Motor neuron (in vitro differentiated cells): ENCODE results near the gene NTSR1. TPM values are rescaled to one million over a fixed set of nuclear protein-coding genes. Genes with fewer than 3 reads are reported as not detected.
"Not testable (repeated sequence)": the region's sequence is repeated elsewhere in the genome, so short reads cannot be mapped to it uniquely, and the experiment has no call there.

Experiments
- ATAC-seq, 8 experiments: fragments of 200-7000 bp; cut with Tn5 transposase; replicated peaks in 6 of 8; 2 replicates each; pipeline ENCODE4 v1.8.0; 2021; ENCODE audit warnings: mild to moderate bottlenecking in 8 of 8, moderate library complexity in 8 of 8
- H3K27ac ChIP-seq, 2 donors: fragments of 250-450 bp; sonication (Bioruptor Pico); 2 replicates each; pipeline ENCODE4 v1.9.0; 2021; ENCODE audit warnings: antibody characterized with exemption in 2 of 2, mild to moderate bottlenecking in 2 of 2, moderate library complexity in 1 of 2
- H3K4me1 ChIP-seq, 2 donors: fragments of 250-450 bp; sonication (Bioruptor Pico); replicated peaks in 1 of 2; 2 replicates each; pipeline ENCODE4 v1.6.1; 2021; ENCODE audit warnings: antibody characterized with exemption in 2 of 2, mild to moderate bottlenecking in 2 of 2, moderate library complexity in 1 of 2
- H3K4me3 ChIP-seq, 5 donors: fragments of 250-450 bp; sonication (Bioruptor Pico); 2 replicates each; pipeline ENCODE4 v1.9.0; 2021; ENCODE audit warnings: antibody characterized with exemption in 5 of 5, mild to moderate bottlenecking in 5 of 5, moderate library complexity in 4 of 5
- WGBS, 10 experiments: fragments of 450-650 bp; shearing (Covaris generic); methylation state at CpG; one replicate each; pipeline ENCODE4 v1.0.0; 2022; 5-methylcytosine and 5-hydroxymethylcytosine counted together
- in situ Hi-C, 9 experiments: fragments of 400-800 bp; cut with MboI; loops; one replicate each; pipeline ENCODE4 v1.15.0; 2021; ENCODE audit warnings: low sequenced_read_pairs in 9 of 9, low pct_unique_long_range_greater_than_20kb in 2 of 9; ENCODE audit not compliant: unreplicated experiment in 9 of 9
- total RNA-seq, 8 experiments: library from RNA; unstranded; fragments of 300-600 nt; gene quantifications; 2 replicates each; pipeline versions ENCODE4 v1.2.3 to v1.2.4, GENCODE V29; 2022

Gene NTSR1
- total RNA-seq, 8 experiments from 2014 or later, result 0.13 to 1.3 (median 0.52) TPM; not detected in 1

DNA sequence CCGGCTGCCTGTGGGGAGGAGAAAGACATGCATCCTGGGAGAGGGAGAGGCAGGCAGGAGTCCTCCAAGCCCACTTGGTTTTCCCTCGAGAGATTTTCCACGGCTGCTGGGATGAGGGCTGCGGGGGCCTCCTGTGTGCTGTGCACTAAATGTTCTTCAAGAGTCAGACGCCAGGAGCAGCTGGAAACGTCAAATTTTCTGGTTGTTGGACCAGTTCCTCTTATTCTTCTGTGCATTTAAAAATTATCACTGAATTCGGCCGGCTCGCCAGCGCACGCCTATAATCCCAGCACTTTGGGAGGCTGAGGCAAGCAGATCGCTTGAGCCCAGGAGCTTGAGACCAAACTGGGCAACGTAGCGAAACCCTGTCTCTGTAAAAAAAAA, 32.8 kb upstream of the NTSR1 start:
- H3K4me1 ChIP-seq, result peaks cover 6 to 16% of the 10 kb centered on the region in 2 donors
- H3K27ac ChIP-seq, result no peak overlapping the region
- WGBS, 10 experiments, result 60 to 100% (median 91%) methylated on average over 1 to 12 of the region's 14 CpGs; no CpG with 5 or more reads in 5 of the 10 experiments
- H3K4me3 ChIP-seq, result no peak overlapping the region
- in situ Hi-C loops, result loop anchor here in 3 of 9 experiments (25.0 kb wide), 1 partner anchor 111 kb away; the partner anchor contains the start of gene MRGBP (in 3 of the 3)
- ATAC-seq, result no peak

GRCh38 chr20:62676976-62677375, 31.7 kb upstream of the NTSR1 start:
- no peak overlapping the region for H3K27ac ChIP-seq
- H3K4me1 ChIP-seq, result peaks cover 6 to 9% of the 10 kb centered on the region in 2 donors
- in situ Hi-C loops, result loop anchor here in 3 of 9 experiments (25.0 kb wide), 1 partner anchor 110 kb away; the partner anchor contains the start of gene MRGBP (in 3 of the 3)
- 63 to 94% (median 87%) methylated on average over 2 to 8 of the region's 9 CpGs; no CpG with 5 or more reads in 2 of the 10 experiments for WGBS, 10 experiments
- ATAC-seq, result no peak
- no peak overlapping the region for H3K4me3 ChIP-seq

- H3K4me3 ChIP-seq, result no peak overlapping the region
- peaks cover 6 to 10% of the 10 kb centered on the region in 2 donors for H3K4me1 ChIP-seq
- WGBS, 10 experiments, result 75 to 79% methylated on average over 4 of the region's 10 CpGs; no CpG with 5 or more reads in 8 of the 10 experiments
- in situ Hi-C loops, result loop anchor here in 3 of 9 experiments (25.0 kb wide), 1 partner anchor 110 kb away; the partner anchor contains the start of gene MRGBP (in 3 of the 3)
- H3K27ac ChIP-seq, result no peak overlapping the region
- no peak for ATAC-seq
These were observed 31.0 kb upstream of the NTSR1 start for GRCh38 chr20:62677678-62678077.

DNA sequence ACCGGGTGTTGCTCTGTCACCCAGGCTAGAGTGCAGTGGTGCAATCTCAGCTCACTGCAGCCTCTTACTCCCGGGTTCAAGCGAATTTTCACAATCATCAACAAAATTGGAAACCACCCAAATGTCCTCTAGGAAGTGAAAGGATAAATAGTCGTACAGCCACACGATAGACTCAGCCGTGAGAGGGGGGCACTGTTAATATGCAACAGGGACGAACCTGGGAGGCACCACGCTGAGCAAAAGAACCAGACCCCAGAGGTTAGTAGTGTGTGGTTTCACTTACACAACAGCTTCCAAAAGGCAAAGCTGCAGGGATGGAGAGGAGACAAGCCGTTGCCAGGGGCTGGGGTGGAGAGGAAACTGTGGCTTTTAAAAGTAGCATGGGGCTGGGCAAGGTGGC, 30.1 kb upstream of the NTSR1 start:
- Histone ChIP-seq H3K4me3 (no peak overlapping the region), H3K4me1 (peaks cover 11 to 17% of the 10 kb centered on the region in 2 donors), H3K27ac (no peak overlapping the region)
- no peak for ATAC-seq
- 0 to 90% (median 61%) methylated on average over 1 to 7 of the region's 9 CpGs; no CpG with 5 or more reads in 2 of the 10 experiments for WGBS, 10 experiments
- in situ Hi-C loops, result loop anchor here in 3 of 9 experiments (25.0 kb wide), 1 partner anchor 109 kb away; the partner anchor contains the start of gene MRGBP (in 3 of the 3)

DNA sequence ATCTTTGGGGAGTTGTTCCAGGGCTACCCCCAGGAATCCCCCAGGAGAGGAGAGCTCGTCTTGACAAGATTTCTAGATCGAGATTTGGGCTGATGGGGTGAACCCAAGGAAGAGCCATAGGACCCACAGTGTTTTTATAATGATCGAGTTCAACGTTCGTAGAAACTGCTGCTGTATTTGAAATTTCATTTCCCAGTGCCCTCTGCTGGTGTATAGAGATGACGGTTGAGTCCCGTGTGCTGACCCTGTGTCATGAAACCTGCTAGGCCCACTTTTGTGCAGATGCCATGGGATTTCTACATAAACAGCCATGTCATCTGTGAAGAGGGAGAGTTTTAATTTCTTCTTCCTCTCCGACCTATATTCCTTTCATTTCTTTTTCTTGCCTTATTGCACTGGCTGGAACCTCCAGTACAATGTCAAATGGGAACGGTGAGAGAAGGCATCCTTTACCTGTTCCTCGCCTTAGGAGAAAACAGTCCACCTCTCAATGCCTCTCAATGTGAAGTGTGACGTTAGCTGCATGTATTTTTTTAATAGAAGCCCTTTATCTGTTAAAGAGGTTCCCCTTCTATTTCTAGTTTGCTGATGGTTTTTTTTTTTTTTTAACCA, 28.6 kb upstream of the NTSR1 start:
- 71 to 100% (median 89%) methylated on average over 1 to 11 of the region's 11 CpGs; no CpG with 5 or more reads in 1 of the 10 experiments for WGBS, 10 experiments
- Histone ChIP-seq H3K4me1 (peaks cover 18 to 22% of the 10 kb centered on the region in 2 donors), H3K4me3 (no peak overlapping the region), H3K27ac (no peak overlapping the region)
- ATAC-seq, result no peak
- in situ Hi-C loops, result loop anchor here in 4 of 9 experiments (10.0 to 25.0 kb wide), 2 partner anchors 107 to 115 kb away; partner anchors contain the start of gene MRGBP (in 4 of the 4)

DNA sequence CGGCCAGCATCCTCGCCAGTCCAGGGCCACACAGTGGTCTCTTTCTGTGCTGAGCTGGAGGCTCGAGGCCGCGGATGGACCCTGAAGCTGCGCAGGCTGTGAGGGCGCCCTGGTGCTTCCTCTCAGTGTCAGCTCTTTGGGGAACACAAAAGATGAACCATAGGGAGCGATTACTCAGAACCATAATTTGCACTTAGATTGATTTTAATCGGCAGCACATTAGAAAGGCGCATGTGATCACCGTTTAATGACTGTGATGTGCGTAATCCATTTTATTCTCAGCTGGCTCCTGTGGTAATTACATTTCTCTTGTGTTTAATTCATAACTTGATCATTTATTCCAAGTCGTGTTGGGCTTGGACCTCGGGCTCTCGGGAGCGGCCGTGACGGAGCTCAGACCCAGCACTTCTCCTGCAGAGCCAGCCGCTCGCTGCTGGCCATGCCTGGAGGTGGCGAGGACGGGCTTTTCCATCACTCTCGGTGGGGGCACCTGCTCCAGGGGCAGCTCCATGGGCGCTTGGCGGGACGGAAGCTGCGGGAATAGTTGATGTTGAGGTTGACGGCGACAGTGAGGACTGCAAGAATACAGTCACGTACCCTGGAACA, 25.6 kb upstream of the NTSR1 start:
- peak in 6 of 8 experiments; percentile 20 to 74 (median 35) for ATAC-seq
- H3K4me1 ChIP-seq, result peaks cover 28 to 31% of the 10 kb centered on the region in 2 donors
- no peak overlapping the region for H3K4me3 ChIP-seq
- WGBS, 10 experiments, result 50 to 71% (median 60%) methylated on average over 2 to 15 of the region's 30 CpGs; no CpG with 5 or more reads in 4 of the 10 experiments
- in situ Hi-C loops, result loop anchor here in 4 of 9 experiments (10.0 to 25.0 kb wide), 2 partner anchors 104 to 112 kb away; partner anchors contain the start of gene MRGBP (in 4 of the 4)
- peak overlapping the region; percentile 25 to 33 for H3K27ac ChIP-seq

- 40 to 100% (median 91%) methylated on average over 2 to 25 of the region's 52 CpGs; no CpG with 5 or more reads in 3 of the 10 experiments for WGBS, 10 experiments
- H3K4me3 ChIP-seq, ATAC-seq: not testable (repeated sequence)
- in situ Hi-C loops, result loop anchor here in 4 of 9 experiments (10.0 to 25.0 kb wide), 2 partner anchors 104 to 111 kb away; partner anchors contain the start of gene MRGBP (in 4 of the 4)
- Histone ChIP-seq H3K27ac (peak overlapping the region in 1 of 2 donors; percentile 33), H3K4me1 (peaks cover 36 to 39% of the 10 kb centered on the region in 2 donors)
These were observed 24.8 kb upstream of the NTSR1 start for GRCh38 chr20:62683660-62684322.

DNA sequence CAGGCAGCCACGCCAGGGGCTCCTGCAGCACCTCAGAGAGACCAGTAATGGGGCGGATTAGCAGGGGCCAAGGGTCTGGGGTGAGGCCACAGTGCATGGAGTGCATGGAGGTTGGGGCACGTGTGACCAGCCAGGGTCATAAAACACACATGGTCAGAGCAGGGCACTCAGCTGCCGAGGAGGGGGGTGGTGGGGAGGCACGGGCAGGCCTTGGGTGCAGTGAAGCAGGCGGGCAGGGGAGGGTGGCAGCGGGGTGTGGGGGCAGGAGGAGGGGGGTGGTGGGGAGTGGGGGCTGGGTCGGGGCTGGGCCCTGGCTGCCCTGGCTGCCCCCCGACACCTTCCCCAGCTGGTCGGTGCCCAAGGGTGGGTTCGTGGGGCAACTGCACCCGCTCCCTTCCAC, 23.7 kb upstream of the NTSR1 start:
- H3K27ac ChIP-seq, result no peak overlapping the region
- H3K4me3 ChIP-seq, result no peak overlapping the region
- no peak for ATAC-seq
- WGBS, 10 experiments, result 52 to 80% (median 80%) methylated on average over 1 to 3 of the region's 12 CpGs; no CpG with 5 or more reads in 7 of the 10 experiments
- peaks cover 48 to 51% of the 10 kb centered on the region in 2 donors for H3K4me1 ChIP-seq
- in situ Hi-C loops, result loop anchor here in 4 of 9 experiments (10.0 to 25.0 kb wide), 2 partner anchors 102 to 110 kb away; partner anchors contain the start of gene MRGBP (in 4 of the 4)

DNA sequence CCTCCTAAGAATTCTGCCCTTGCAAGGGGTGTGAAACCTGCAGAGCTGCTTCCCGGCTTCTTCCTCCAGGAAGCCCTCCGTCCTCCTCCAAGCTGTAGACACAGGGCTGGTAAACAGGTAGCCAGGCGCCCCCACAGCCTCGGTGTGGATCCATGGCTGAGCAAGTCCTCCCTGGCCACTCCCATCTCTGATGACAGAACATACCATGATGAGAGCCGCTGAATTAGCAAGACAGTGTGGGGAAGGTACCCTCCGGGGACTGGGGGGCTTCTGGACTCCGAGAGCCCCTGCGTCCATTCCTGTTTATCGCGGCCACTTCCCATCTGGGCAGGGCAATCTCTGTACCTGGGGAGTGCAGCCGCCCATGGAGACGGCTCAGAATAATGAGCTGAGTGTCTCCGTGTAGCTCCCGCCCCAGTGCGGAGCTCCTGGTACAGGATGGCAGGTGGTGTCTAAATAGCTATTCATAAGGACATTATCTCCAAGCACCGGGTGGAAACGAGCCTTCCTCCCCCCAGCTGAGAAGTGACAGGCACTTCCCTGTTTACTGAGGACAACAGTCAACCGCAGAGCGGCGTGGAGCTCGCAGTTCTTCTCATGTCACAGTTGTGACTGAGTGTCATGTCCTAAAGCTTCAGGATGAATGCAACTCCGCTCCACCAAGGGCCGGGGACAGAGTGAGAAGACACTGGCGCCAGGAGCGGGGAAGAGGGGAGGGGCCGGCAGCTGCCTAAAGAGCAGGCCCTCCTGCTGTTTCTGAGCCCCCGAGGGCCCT, 22.7 kb upstream of the NTSR1 start:
- 15 to 28% (median 26%) methylated on average over 3 to 13 of the region's 27 CpGs; no CpG with 5 or more reads in 5 of the 10 experiments for WGBS, 10 experiments

GRCh38 chr20:62686869-62687830, 21.5 kb upstream of the NTSR1 start:
- WGBS, 10 experiments, result 60 to 100% (median 88%) methylated on average over 1 to 9 of the region's 37 CpGs; no CpG with 5 or more reads in 4 of the 10 experiments
- H3K4me3 ChIP-seq, result no peak overlapping the region
- no peak overlapping the region for H3K27ac ChIP-seq
- in situ Hi-C loops, result loop anchor here in 4 of 9 experiments (10.0 to 25.0 kb wide), 2 partner anchors 100 to 108 kb away; partner anchors contain the start of gene MRGBP (in 4 of the 4)
- peaks cover 63 to 70% of the 10 kb centered on the region in 2 donors for H3K4me1 ChIP-seq
- peak in 1 of 8 experiments; percentile 43 for ATAC-seq

More for the DNA sequence above, 22.7 kb upstream of the NTSR1 start:
- Histone ChIP-seq H3K4me3 (no peak overlapping the region), H3K4me1 (peaks cover 57 to 60% of the 10 kb centered on the region in 2 donors), H3K27ac (peak overlapping the region in 1 of 2 donors; percentile 15)
- in situ Hi-C loops, result loop anchor here in 4 of 9 experiments (10.0 to 25.0 kb wide), 2 partner anchors 101 to 109 kb away; partner anchors contain the start of gene MRGBP (in 4 of the 4)
- peak in 5 of 8 experiments; percentile 48 to 73 (median 69) for ATAC-seq

DNA sequence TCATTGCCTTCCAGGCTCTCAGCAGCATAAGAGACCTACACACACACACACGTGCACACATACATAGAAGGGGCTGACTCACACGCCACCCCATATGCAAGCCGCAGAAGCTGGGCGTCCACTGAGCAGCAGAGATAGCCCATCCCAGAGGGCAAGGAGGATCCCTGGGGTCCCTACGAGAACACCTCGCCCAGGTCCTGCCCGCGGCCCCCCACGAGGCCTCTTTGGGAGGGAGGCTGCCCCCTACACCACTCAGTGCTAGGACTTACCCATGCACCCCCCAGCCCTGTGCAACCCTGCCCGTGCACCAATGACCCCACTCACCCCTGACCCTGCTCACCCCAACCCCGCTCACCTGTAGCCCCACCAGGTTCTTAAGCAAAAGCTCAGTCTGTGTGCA, 20.6 kb upstream of the NTSR1 start:
- Histone ChIP-seq H3K4me1 (peaks cover 64 to 71% of the 10 kb centered on the region in 2 donors), H3K4me3 (no peak overlapping the region), H3K27ac (no peak overlapping the region)
- peak in 2 of 8 experiments; percentile 32 to 33 for ATAC-seq
- in situ Hi-C loops, result loop anchor here in 4 of 9 experiments (10.0 to 25.0 kb wide), 2 partner anchors 99 to 107 kb away; partner anchors contain the start of gene MRGBP (in 4 of the 4)
- no CpG with 5 or more reads among the region's 11 CpGs for WGBS, 10 experiments
